Measurements from ENCODE around the gene CACNA1C.

The CACNA1C gene

GRCh38 chr12:2183556-2184541, 131.1 kb downstream of the CACNA1C start:
- H3K4me3 ChIP-seq (ENCODE audit: low read depth, low read length) = no peak overlapping the region
- peak; percentile 31 for DNase-seq (ENCODE audit: low read depth)

DNA sequence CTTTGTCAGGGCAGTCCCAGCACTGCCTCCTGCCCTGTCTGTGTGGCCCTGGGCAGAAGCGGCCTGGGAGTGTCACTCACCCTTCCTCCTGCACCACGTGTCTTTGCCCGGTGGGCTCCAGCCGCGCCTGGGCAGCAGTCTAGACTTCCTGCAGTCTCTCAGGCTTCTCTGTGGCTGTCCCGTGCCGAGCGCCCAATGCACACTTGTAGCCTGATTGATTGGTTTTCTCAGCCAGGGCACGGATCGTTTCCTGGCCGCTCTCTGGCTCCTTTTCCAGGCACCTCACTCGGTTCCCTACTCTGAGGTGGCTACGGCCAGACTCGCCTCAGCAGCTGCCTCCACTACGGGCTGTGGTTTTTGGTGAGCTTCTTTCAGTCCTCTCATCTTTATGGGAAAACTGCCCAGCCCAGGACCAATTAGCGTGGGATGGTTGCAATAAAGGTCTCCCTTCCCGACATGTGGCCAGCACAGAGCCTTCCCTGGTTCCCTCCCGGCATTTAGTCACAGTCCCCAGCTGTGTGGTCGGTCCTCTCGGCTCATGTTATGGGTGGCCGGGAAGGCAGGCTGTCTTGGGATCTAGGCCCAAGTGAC, 133.1 kb downstream of the CACNA1C start:
- no peak for DNase-seq (ENCODE audit: low read depth)
- no peak overlapping the region for H3K4me3 ChIP-seq (ENCODE audit: low read depth, low read length)

DNA sequence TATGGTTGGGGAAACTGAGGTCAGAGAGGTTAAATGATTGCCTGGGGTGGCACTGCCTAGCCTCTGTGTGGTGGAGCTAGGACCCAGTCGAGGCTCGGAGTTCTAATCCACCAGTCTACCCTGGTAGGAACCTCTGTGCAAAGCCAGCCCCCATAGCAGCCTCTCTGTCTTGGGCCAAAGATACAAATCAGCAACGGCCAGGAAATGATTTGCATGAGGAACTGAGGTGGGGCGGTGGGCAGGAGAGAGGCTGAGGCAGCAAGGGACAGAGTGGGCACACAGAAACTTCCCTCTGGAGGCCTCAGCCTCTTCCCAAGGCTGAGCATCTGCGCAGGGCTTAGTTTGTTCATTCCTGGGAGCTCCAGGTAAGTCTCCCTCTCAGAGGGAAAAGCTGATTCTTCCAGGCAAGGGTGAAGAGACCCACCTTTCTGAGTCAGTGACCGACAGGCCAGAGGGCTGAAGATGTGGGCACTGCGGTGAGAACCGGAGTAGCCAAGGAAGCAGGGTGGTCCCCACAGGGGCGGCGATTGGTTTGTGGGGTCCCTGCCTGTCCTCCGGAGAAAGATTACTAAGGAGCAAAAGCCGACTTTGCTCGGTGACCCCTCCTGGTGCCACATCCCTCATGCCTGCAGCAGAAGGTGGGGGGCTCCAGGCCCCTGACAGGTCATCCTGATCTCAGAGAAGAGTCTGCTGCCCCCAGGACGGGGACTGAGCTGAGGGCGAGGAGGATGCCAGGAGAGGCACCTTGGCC, 134.6 kb downstream of the CACNA1C start:
- H3K4me3 ChIP-seq (ENCODE audit: low read depth, low read length) = no peak overlapping the region
- no peak for DNase-seq (ENCODE audit: low read depth)

DNA sequence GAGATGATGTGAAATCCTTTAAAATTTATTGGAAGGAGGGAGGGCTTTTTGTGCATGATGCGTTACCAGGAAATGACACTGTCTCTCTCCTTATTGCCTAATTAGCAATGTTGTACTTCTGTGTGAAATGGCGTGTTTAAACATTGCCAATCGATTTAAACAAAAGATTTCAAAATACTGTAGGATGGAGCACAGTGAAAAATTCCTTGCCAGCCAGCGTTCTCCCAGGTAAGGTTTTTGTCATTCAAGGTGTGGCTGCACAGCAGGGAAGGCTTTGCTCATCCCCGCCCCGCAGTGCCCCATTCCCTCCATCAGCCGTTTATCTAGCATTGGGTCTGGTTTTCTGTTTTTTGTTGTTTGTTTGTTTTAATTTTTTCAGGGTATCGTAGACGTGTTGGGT, 137.3 kb downstream of the CACNA1C start:
- DNase-seq (ENCODE audit: low read depth) = no peak
- H3K4me3 ChIP-seq (ENCODE audit: low read depth, low read length) = no peak overlapping the region

DNA sequence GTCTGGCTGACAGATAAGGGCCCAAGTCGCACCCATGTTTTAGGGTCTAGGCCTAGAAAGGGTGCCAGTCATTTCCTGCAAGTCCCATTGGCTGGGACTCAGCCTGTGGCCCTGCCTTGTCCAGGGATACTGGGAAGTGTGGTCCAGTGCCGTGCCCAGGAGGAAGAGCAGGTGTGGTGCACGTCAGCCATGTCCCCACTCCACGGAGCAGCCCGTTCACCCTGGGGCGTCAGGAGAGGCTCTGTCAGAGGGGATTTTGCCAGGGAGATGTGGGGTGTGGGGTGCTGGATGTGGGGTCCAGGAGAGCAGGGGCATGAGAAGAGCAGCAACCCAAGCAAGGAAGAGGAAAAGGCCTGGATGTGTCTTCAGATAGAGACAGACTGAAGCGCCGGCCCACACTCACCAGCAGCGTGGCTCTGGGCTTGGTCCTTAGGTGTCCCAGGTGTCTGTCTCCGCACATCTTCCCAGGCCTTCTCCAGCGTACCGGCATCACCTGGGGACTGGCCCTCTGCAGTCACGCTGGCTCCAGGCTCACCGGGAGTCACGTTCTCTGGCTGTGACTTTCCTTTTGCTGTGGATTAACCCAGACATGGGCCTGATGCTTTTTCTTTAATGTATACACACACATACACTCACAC, 138.2 kb downstream of the CACNA1C start:
- DNase-seq (ENCODE audit: low read depth) = no peak
- H3K4me3 ChIP-seq (ENCODE audit: low read depth, low read length) = no peak overlapping the region

- H3K4me3 ChIP-seq (ENCODE audit: low read depth, low read length) = no peak overlapping the region
- DNase-seq (ENCODE audit: low read depth) = no peak
These were observed 138.9 kb downstream of the CACNA1C start for GRCh38 chr12:2191534-2192153.

- no peak for DNase-seq (ENCODE audit: low read depth)
- no peak overlapping the region for H3K4me3 ChIP-seq (ENCODE audit: low read depth, low read length)
These were observed 139.4 kb downstream of the CACNA1C start for GRCh38 chr12:2192231-2192630.

- no peak for DNase-seq (ENCODE audit: low read depth)
These were observed 141.3 kb downstream of the CACNA1C start for GRCh38 chr12:2194060-2194459.

GRCh38 chr12:2194571-2194970, 141.8 kb downstream of the CACNA1C start:
- H3K4me3 ChIP-seq (ENCODE audit: low read depth, low read length) = no peak overlapping the region
- no peak for DNase-seq (ENCODE audit: low read depth)

More at GRCh38 chr12:2194060-2194459, 141.3 kb downstream of the CACNA1C start:
- H3K4me3 ChIP-seq (ENCODE audit: low read depth, low read length) = no peak overlapping the region

DNA sequence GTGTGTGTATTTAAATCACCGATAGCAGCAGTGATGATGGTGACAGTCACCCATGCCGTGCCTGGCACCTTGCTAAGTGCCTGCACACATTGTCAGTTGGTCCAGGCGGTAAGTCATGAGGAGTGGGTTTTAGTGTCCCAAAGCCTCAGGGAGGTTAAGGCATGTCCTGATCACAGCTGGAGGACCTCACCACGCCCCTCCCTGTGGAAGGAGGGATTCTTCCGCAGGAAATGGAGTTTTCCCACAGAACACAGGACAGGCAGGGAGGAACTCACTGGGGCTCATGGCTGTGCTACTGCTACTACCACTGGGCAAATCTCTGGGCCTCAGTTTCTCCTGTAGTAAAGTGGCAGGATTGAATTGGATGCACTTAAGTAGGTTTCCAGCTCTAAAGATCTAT, 142.3 kb downstream of the CACNA1C start:
- no peak for DNase-seq (ENCODE audit: low read depth)
- H3K4me3 ChIP-seq (ENCODE audit: low read depth, low read length) = no peak overlapping the region

DNA sequence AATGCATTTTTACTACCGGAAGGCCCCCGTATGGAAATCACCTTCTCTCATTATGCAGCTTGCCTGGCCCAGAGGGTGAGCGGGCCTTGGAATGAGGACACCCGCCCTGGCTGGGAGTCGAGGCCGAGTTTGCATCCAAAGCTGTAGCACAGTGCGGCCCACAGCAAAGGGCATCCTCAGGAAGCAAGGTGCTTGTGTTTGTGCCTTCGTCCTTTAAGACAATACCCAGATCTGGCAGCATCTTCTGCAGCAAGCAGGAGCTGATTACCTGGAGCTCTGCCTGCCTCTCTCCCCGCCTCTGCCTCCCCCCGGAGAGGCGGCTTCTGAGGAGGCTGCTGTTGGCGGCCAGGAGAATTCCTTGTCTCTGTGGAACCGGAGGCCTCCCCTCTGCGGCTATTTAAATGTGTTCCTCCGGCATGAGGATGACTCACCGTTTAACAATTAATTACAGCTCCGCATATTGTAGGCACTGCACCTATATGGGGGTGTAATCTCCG, 145.3 kb downstream of the CACNA1C start:
- DNase-seq (ENCODE audit: low read depth) = no peak
- no peak overlapping the region for H3K4me3 ChIP-seq (ENCODE audit: low read depth, low read length)

- no peak overlapping the region for H3K4me3 ChIP-seq (ENCODE audit: low read depth, low read length)
These were observed 145.8 kb downstream of the CACNA1C start for GRCh38 chr12:2198542-2198941.

DNA sequence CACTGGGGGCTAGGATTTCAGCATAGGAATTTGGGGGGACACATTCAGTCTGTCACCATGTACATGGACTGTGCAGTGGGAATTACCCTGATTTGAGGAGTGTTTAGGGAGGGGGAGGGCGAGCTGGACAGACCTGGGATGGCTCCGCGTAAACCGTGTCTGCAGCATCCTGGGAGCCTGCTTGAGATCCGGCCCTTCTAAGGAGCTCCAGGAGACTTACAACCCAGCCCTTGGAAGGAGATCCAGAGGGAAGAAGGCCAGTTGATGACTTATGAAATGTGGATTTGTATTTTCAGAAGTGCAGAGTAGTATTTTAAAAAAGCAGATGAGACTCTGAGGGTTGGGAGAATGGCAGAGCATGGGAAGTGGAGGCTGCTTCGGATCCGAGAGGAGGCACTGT, 153.2 kb downstream of the CACNA1C start:
- no peak overlapping the region for H3K4me3 ChIP-seq (ENCODE audit: low read depth, low read length)
- no peak for DNase-seq (ENCODE audit: low read depth)

More at GRCh38 chr12:2198542-2198941, 145.8 kb downstream of the CACNA1C start:
- DNase-seq (ENCODE audit: low read depth) = no peak

DNA sequence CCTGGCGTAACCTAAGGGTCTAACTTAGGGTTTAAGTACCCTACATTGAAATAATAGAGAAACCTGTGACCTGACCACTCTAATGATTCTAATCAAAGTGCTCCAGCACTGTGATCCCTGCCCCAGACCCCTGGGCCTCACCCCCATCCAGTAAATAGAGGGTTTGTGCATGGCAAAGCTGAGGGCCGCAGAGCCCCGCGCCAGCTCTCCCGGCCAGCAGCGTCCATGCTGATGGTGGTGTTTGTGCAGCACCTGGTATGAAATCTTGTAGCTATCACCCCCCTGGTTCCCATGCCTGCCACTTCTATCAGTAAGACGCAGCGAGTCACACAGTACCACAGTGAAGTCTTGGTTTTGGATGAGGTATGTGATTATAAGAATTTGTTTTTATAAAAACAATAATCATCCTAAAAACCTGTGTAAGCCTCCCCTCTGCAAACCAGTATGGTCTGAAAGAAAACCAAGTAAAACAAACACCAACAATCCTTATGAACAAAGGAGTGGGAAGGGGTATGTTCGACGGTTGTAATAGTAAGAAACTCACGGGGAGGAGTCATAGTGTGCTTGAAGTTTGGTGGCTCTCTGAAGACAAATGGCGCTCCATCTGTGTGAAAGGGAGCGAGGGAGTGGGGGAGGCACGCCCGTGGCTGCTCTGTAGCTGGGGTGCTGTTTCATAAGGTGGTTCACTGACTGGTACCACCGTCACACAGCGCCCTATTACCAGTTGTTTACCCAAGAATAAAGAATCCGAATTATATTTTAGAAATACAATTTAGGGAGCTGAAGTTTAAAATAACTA, 156.2 kb downstream of the CACNA1C start:
- no peak for DNase-seq (ENCODE audit: low read depth)
- H3K4me3 ChIP-seq (ENCODE audit: low read depth, low read length) = no peak overlapping the region

DNA sequence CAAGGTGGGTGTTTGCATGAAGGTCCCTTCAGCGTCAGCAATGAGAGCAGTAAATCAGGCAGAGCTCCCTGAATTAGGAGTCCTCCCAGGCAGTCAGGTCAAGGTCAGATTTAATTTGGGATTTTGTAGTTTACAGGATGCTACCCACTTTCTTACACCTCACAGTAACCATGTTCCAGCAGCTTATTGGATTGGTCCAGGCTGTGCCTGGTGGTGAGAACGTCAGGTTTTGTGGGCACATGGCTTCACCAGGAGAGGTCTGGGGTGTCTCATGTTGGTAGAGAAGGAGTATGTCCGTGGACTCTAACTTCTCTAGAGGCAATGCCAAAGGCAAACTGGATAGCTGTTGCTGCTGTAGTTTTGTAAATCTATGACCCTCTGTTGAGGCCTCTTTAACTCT, 158.3 kb downstream of the CACNA1C start:
- no peak for DNase-seq (ENCODE audit: low read depth)

DNA sequence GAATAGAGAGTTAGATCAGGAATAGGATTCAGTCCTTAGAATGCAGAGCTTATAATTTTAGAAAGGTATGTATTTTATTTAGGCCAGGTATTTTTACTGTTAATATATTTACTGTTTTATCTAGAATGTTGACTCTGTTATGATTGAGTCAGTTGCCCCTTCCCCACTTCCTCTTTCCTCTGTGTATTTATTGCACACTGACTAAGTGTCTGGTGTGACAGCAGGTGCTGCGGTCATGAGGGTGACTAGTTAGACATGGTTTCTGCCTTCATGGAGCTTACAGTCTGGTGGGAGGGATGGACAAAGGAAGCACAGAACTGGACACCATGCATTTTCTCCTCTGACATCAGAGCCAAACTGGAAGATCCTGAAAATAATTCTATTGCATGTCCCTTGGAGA, 159.8 kb downstream of the CACNA1C start:
- DNase-seq (ENCODE audit: low read depth) = no peak
- no peak overlapping the region for H3K4me3 ChIP-seq (ENCODE audit: low read depth, low read length)

More for the DNA sequence above, 158.3 kb downstream of the CACNA1C start:
- H3K4me3 ChIP-seq (ENCODE audit: low read depth, low read length) = no peak overlapping the region

- DNase-seq (ENCODE audit: low read depth) = no peak
These were observed 160.4 kb downstream of the CACNA1C start for GRCh38 chr12:2212971-2213869.

More at GRCh38 chr12:2212971-2213869, 160.4 kb downstream of the CACNA1C start:
- no peak overlapping the region for H3K4me3 ChIP-seq (ENCODE audit: low read depth, low read length)

Data from skeletal muscle cell (primary cell).